Neuron (in vitro differentiated cells): ENCODE results near the gene HLA-DPB1.
"Not testable (repeated sequence)": the region's sequence is repeated elsewhere in the genome, so short reads cannot be mapped to it uniquely, and the experiment has no call there.

Source experiments
- H2AFZ ChIP-seq: one replicate; pipeline ENCODE4 v1.6.1; 2013; ENCODE audit warnings: low read depth, mild to moderate bottlenecking, inconsistent platforms, low read length, moderate library complexity
- H3K27me3 ChIP-seq: one replicate; pipeline ENCODE4 v1.6.1; 2013; ENCODE audit warnings: low read length; ENCODE audit not compliant: insufficient read depth
- H3K36me3 ChIP-seq: one replicate; pipeline ENCODE4 v1.6.1; 2013; ENCODE audit warnings: low read length; ENCODE audit not compliant: insufficient read depth
- H3K4me1 ChIP-seq: one replicate; pipeline ENCODE4 v1.6.1; 2013; ENCODE audit warnings: low read length; ENCODE audit not compliant: insufficient read depth
- H3K4me3 ChIP-seq: 2 replicates; pipeline ENCODE4 v1.5.1; 2013; ENCODE audit warnings: mild to moderate bottlenecking, low read length, moderate library complexity
- H3K9me3 ChIP-seq: one replicate; pipeline ENCODE4 v1.6.1; 2013; ENCODE audit warnings: low read length

HLA-DPB1 gene

DNA sequence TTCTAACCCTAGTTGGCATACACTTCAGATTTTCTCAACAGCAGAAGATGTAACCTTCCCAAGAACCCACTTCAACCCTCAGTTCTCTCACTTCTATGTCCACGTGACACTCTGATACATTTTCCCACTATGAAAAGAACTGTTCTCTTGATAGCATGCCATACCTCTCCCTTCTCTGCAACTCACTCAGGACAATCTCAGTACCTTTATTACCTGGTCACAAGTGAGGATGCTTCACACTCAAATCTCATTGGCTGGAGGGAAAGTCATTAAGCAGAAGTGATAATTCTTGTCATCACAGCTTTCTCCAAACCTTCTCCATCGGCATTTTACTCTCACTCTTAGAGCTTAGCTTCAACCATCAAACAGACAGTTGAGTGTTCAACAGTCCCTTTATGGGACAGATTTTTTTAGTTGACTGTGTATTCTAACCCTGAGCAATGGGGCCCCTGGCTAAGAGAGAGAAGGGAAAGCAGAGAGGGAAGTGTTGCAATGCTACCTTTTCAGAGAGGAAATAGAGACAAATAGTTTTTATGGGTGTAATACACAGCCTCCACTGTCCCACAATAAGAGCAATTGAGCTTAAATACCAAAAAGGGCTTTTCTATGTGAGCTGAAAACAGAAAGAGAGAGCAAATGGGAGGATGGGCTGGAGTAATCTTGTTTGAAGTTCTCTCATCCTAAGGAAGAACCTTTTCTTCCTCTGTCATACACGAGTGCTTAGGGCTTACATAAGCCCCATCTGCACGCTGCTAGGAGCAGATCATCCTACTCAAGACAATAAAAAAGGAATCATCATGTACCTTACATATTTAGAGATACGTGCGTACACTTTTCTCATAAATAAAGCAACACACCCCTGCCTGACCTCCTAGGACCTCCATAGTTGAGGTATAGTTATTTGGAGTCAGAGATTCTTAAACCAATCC, 18.3 kb upstream of the HLA-DPB1 start:
- Histone ChIP-seq H2AFZ (no peak overlapping the region), H3K4me1 (no peaks in the 10 kb centered on the region), H3K36me3 (no peaks in the 10 kb centered on the region), H3K27me3 (peaks cover 14% of the 10 kb centered on the region), H3K4me3 (no peak overlapping the region), H3K9me3 (no peaks in the 10 kb centered on the region)

DNA sequence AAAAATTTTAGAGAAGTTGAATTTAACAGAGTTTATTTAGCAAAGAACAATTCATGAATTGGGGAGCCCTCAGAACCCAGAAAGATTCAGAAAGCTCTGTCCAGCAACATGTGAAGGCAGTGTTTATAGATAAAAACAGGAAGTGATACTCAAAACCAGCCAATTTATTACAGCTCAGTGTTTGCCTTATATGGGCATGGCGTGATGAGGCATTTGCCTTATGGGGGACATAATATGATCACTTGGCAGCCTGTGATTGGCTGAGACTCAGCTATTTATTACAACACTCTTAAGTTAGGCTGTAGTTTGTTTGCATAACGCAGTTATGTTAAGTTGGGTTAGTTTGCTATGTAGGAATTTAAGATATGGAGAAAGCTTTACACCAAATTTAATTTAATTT, 13.8 kb upstream of the HLA-DPB1 start:
- H2AFZ ChIP-seq: no peak overlapping the region
- no peaks in the 10 kb centered on the region for H3K4me1 ChIP-seq
- no peaks in the 10 kb centered on the region for H3K36me3 ChIP-seq
- H3K4me3 ChIP-seq: no peak overlapping the region
- peaks cover 4% of the 10 kb centered on the region for H3K27me3 ChIP-seq
- H3K9me3 ChIP-seq: no peaks in the 10 kb centered on the region

DNA sequence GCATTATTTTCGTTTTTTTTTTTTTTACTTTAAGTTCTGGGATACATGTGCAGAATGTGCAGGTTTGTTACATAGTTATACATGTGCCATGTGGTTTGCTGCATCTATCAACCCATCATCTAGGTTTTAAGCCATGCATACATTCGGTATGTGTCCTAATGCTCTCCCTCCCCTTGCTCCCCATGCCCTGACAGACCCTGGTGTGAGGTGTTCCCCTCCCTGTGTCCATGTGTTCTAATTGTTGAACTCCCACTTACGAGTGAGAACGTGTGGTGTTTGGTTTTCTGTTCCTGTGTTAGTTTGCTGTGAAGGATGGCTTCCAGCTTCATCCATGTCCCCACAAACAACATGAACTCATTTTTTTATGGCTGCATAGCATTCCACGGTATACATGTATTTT, 12.4 kb upstream of the HLA-DPB1 start:
- not testable (repeated sequence) for H3K27me3 ChIP-seq, H3K9me3 ChIP-seq, H3K4me1 ChIP-seq, H3K36me3 ChIP-seq, H3K4me3 ChIP-seq, H2AFZ ChIP-seq

DNA sequence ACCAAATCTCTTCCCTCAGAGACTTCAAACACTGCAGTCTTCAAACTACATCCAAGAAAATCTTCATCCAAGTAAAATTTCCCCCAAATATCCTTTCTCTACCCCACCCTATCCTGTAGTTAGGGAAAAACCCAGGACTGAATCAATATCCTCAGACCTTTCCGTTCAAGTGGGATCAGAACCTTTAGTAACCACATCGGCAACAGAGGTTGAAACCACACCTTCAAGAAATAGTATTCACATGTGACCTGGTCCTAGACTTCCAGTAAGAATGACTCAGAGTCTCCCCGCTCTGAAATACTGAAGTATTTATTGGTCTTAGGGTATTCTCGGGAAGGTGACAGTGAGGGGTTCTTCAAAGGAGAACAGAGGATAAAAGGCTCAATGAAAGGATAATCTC, 11.1 kb upstream of the HLA-DPB1 start:
- Histone ChIP-seq H3K27me3 (no peaks in the 10 kb centered on the region), H3K4me1 (no peaks in the 10 kb centered on the region), H2AFZ (no peak overlapping the region), H3K9me3 (no peaks in the 10 kb centered on the region), H3K36me3 (no peaks in the 10 kb centered on the region), H3K4me3 (no peak overlapping the region)

DNA sequence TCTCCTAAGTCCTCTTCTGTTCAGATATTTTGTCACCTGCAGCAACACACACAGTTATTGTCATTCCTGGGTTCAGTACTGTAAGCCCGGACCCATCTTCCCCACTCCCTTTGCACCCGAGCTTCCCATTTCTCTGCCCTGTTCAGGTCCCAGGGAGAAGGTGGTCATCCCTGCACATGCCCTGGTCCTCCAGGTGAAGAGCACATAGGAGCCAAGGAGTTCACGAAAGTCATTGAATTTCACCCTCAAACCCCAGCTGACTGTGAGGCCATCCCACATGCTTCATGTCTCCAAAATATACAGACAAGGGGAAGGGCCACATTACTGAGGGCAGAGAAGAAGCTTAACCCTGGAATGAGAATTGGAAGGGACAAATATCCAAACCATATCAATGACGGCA, 10.5 kb upstream of the HLA-DPB1 start:
- no peaks in the 10 kb centered on the region for H3K9me3 ChIP-seq
- no peaks in the 10 kb centered on the region for H3K36me3 ChIP-seq
- no peak overlapping the region for H2AFZ ChIP-seq
- no peaks in the 10 kb centered on the region for H3K27me3 ChIP-seq
- no peak overlapping the region for H3K4me3 ChIP-seq
- no peaks in the 10 kb centered on the region for H3K4me1 ChIP-seq

DNA sequence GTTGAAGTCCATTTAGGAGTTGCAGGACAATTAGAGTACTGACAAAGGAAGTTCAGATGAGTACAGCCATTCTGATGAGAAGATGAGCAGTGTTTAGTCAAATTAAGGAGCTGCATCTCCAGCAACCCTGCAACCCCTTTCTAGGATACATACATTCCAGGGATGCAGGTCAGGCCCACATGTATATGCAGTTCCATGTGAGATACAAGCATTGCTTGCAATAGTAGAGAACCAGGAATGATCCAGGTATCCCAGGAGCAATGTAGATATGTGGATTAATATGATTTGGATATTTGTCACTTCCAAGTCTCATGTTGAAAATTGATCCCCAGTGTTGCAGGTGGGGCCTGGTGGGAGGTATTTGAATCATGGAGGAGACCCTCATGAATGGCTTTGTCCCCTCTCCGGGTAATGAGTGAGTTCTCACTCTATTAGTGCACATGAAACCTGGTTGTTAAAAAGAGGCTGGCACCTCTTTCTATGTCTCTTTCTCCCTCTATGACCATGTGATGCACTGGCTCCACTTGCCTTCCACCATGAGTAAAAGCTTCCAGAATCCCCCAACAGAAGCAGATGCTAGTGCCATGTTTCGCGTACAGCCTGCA, 8.8 kb upstream of the HLA-DPB1 start:
- Histone ChIP-seq H3K36me3 (no peaks in the 10 kb centered on the region), H3K4me1 (no peaks in the 10 kb centered on the region), H3K27me3 (no peaks in the 10 kb centered on the region), H2AFZ (no peak overlapping the region), H3K9me3 (no peaks in the 10 kb centered on the region), H3K4me3 (no peak overlapping the region)

DNA sequence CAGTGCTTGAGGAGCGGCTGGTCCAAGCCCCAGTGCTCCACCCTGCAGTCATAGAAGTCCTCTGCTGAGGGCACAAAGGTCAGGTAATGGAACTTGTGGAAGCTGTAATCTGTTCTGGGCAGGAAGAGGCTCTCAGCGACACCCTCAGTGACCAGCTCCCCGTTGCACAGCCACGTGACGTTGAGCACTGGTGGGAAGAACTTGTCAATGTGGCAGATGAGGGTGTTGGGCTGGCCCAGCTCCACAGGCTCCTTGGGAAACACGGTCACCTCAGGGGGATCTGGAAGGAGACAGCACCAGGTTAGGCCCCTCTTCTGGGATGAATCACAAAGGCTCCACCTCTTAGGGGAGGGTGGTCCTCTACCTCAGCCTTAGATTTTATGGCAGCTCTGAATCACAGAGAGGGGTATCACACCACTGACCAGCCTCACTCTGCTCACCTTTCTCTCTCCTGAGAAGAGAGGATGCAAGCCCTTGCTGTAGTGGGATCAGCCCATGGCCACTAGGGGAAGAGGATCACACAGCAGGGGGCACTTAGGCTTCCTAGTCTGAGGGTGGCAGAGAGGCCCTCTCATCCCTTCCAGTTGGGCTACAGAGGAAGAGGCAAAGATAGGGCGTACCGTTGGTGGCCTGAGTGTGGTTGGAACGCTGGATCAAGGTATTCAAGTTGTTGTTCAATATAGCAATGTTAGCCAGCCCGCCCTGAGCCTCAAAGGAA, 6.6 kb upstream of the HLA-DPB1 start:
- Histone ChIP-seq H3K9me3 (no peaks in the 10 kb centered on the region), H2AFZ (no peak overlapping the region), H3K36me3 (no peaks in the 10 kb centered on the region), H3K27me3 (no peaks in the 10 kb centered on the region), H3K4me3 (no peak overlapping the region), H3K4me1 (no peaks in the 10 kb centered on the region)

DNA sequence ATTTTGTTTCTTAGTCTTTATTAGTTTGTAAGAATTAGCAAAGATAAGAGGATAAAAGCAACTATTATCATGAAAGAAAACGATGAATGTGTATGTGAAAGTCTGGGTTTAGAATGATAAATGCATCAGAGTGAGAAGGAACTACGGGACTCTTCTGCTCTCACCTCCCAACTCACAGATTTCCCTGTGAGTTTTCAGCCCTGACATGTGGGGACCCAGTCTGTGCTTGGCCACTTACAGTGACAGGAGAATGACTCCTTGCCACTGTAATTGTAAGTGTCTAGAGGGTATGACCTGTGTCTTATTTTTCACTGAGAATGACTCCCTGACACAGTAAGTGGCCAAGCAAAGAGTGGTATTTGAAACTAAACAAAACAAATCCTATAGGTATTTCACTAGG, 4.9 kb upstream of the HLA-DPB1 start:
- H3K36me3 ChIP-seq: no peaks in the 10 kb centered on the region
- H3K4me3 ChIP-seq: no peak overlapping the region
- no peaks in the 10 kb centered on the region for H3K27me3 ChIP-seq
- H3K4me1 ChIP-seq: no peaks in the 10 kb centered on the region
- H2AFZ ChIP-seq: no peak overlapping the region
- H3K9me3 ChIP-seq: no peaks in the 10 kb centered on the region

DNA sequence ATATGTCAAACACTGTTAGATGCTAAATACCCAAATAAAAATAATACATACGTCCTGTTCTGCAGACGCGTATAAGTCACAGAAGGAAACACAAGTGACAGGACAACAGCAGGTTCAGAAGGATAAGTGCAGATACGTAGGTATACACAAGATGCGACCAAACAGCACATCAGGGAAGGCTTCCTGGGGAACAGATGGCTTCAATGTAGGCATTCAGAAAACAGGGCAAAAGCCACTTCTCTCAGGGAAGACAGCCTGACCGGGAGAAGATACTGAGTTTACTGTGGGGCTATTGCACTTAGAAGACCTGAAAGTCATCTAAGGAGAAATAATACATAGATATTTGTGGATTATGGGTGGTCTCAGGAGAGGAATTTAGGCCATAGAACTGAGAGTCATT, 4.2 kb upstream of the HLA-DPB1 start:
- Histone ChIP-seq H3K4me1 (no peaks in the 10 kb centered on the region), H3K4me3 (no peak overlapping the region), H3K36me3 (no peaks in the 10 kb centered on the region), H2AFZ (no peak overlapping the region), H3K9me3 (no peaks in the 10 kb centered on the region), H3K27me3 (no peaks in the 10 kb centered on the region)

DNA sequence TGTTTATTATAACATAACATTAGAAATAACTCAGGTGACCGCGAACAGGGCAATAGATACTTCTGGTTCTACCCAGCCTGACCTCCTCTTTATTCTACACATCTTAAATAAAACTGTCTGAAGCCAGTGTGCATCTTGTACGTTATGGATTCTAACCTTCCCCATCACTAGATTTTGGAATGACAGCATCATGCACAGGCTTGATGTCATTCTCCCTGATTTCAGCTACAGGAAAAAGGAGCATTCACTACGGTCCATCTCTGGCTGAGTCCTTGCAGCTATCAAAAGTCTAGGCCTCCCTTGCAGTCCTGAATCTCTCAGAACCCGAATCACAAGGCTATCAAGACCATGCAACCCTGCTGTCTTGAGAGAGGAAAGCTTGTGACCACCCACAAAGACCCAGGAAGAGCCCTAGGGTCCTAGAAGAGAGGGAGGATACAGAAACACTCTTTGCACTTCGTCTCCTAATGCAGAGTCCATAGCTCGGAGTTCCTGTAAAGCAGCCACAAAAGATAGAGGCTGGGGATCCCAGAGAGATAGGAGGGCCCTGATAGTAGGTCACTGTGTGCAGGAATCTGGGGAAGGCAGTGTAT, 3.2 kb upstream of the HLA-DPB1 start:
- Histone ChIP-seq H3K4me3 (no peak overlapping the region), H3K27me3 (no peaks in the 10 kb centered on the region), H2AFZ (no peak overlapping the region), H3K36me3 (no peaks in the 10 kb centered on the region), H3K9me3 (no peaks in the 10 kb centered on the region), H3K4me1 (no peaks in the 10 kb centered on the region)

DNA sequence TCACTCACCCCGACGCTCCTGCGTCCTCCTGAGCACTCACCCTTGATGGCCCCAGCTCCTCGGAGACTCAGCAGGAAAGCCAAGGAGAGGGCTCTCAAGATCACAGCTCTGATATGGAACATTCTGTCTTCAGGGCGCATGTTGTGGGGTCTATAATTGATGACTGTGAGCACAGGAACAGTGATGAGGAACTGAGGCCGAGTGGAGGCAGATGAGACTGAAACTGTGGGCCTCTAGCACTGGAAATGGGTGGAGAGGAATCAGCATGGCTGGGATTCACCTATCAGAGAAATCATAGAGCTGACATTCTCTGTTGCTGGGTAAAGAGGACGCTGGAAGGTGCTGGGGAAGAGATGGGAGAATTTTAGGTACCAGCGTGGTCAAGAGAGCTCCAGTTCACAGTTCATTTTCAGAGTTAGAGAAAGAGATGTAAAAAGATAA, 2.3 kb upstream of the HLA-DPB1 start, which contains the start of gene HLA-DPA1:
Gene HLA-DPA1 (minus strand): TSS at position 219 of the 441 bp plus-strand sequence.
- H2AFZ ChIP-seq: no peak within 1 kb of the TSS
- H3K9me3 ChIP-seq: no peaks in the 10 kb centered on the region
- no peak within 1 kb of the TSS for H3K4me3 ChIP-seq
- H3K27me3 ChIP-seq: no peaks in the 10 kb centered on the region
- no peaks in the 10 kb centered on the region for H3K36me3 ChIP-seq
- no peaks in the 10 kb centered on the region for H3K4me1 ChIP-seq

DNA sequence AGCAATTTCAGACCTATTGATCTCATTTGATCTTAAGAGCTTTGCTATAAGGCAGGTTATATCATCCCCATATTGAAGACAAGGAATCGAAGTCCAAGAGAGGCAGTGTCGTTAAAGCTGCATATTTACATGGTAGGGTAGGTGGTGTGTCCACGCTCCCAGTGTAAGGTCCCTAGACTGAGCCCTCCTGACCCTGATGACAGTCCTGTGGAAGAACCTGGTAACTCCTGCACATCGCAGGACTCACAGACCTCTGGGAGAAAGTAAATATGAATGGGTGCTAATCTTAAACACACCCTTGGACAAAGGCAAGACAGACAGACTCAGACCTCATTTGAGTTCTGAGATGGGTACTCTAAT, 602 bp upstream of the HLA-DPB1 start:
- H3K36me3 ChIP-seq: no peaks in the 10 kb centered on the region
- H3K4me1 ChIP-seq: no peaks in the 10 kb centered on the region
- H3K9me3 ChIP-seq: no peaks in the 10 kb centered on the region
- no peak overlapping the region for H2AFZ ChIP-seq
- no peaks in the 10 kb centered on the region for H3K27me3 ChIP-seq
- no peak overlapping the region for H3K4me3 ChIP-seq

DNA sequence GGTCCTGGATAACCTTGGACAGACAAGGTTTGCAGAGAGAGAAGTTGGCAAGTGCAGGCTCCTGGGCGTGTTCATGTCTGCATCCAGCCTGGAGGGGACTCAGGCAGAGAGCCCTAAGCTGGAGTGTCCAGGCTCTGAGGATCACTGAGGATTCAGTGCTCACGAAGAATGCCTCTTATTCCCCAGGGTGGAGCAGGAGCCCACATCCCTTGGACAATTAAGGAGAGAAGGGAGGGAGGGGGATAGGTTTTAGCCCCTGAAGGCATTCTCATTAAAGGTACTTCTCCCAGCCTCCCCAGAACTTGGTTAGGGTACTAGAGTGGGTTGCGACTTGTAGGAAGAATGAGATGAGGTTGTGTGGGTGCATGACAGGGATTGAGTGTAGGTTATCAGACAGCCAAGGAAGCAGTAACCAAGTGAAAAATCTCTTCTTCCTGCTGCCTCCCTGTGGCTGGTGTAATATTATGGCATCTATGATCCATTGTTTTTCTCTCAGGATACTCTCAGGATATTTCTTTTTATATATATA, 680 bp downstream of the HLA-DPB1 start:
- H3K4me3 ChIP-seq: no peak overlapping the region
- H3K4me1 ChIP-seq: no peaks in the 10 kb centered on the region
- peaks cover 3% of the 10 kb centered on the region for H3K27me3 ChIP-seq
- no peaks in the 10 kb centered on the region for H3K36me3 ChIP-seq
- no peaks in the 10 kb centered on the region for H3K9me3 ChIP-seq
- H2AFZ ChIP-seq: no peak overlapping the region
